ENCODE data around the gene STIM2.

DNA sequence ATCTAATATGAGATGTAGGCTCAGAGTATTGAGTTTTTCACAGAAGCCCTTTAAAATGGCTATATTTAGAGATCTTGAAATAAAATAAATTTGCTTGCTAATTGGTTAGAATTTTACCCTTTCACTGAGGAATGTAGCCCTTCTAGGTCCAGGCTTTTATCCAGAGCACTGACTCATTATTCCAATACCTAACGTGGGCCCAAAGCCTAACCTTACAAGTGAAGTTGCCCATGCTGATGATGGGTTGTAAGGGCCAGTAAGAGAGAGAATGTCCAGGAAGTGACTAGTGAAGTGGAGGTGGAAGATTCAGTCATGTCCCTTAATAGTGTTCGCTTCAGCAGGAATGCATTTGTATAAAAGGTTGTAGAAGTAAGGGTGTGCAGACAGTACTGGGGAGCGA lies 155.9 kb downstream of the STIM2 start:
- TF ChIP-seq EP300 (IDR thresholded peaks at IDR 0.05; ENCODE audit: low read depth) = no peak
- no peak for TF ChIP-seq POLR2AphosphoS5 (IDR thresholded peaks at IDR 0.05)

Measured in transverse colon (tissue), 3 donors.